ENCODE measurements around the gene PTPDC1.
A peak's percentile ranks its signal among the peaks of the same experiment; 100 is the strongest.

Gene PTPDC1

GRCh38 chr9:94149696-94150095 is 65.4 kb downstream of the PTPDC1 start:
- H3K4me3 ChIP-seq (replicated peaks; ENCODE audit: low read depth, low read length) = no peak overlapping the region
- TF ChIP-seq, protein P1, sequence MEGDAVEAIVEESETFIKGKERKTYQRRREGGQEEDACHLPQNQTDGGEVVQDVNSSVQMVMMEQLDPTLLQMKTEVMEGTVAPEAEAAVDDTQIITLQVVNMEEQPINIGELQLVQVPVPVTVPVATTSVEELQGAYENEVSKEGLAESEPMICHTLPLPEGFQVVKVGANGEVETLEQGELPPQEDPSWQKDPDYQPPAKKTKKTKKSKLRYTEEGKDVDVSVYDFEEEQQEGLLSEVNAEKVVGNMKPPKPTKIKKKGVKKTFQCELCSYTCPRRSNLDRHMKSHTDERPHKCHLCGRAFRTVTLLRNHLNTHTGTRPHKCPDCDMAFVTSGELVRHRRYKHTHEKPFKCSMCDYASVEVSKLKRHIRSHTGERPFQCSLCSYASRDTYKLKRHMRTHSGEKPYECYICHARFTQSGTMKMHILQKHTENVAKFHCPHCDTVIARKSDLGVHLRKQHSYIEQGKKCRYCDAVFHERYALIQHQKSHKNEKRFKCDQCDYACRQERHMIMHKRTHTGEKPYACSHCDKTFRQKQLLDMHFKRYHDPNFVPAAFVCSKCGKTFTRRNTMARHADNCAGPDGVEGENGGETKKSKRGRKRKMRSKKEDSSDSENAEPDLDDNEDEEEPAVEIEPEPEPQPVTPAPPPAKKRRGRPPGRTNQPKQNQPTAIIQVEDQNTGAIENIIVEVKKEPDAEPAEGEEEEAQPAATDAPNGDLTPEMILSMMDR (IDR thresholded peaks at IDR 0.05; ENCODE audit: low read length, missing control alignments) = no peak
- no peak for DNase-seq (ENCODE audit: low read depth)

DNA sequence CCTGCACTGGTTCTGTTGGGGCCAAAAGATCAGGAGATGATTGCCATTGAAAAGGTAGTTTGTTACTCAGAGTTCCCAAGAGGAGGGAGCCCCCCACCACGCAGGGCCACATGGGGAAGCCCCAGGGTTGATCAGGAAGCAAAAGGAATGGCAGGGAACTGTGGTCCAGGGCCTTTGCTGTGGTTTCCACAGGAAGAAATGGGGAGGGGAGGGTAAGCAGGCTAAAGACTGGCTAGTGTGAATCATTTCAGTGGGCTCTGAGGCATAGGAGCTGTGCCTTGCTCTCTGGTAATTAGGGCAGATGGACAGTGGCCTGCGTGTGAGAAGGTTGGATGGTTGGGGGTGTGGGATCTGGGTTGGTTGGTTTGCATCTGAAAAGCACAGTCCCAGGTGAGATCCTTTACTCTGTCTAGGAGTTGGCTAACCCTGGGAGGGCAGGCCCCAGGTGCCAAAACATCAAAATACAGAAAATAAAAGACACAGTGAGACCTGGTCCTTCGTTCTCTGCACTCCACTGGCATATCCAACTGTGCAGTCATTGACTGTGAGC is 66.1 kb downstream of the PTPDC1 start:
- DNase-seq (ENCODE audit: low read depth) = no peak
- no peak overlapping the region for H3K4me3 ChIP-seq (replicated peaks; ENCODE audit: low read depth, low read length)
- TF ChIP-seq, protein P1 (IDR thresholded peaks at IDR 0.05; ENCODE audit: low read length, missing control alignments) = no peak

DNA sequence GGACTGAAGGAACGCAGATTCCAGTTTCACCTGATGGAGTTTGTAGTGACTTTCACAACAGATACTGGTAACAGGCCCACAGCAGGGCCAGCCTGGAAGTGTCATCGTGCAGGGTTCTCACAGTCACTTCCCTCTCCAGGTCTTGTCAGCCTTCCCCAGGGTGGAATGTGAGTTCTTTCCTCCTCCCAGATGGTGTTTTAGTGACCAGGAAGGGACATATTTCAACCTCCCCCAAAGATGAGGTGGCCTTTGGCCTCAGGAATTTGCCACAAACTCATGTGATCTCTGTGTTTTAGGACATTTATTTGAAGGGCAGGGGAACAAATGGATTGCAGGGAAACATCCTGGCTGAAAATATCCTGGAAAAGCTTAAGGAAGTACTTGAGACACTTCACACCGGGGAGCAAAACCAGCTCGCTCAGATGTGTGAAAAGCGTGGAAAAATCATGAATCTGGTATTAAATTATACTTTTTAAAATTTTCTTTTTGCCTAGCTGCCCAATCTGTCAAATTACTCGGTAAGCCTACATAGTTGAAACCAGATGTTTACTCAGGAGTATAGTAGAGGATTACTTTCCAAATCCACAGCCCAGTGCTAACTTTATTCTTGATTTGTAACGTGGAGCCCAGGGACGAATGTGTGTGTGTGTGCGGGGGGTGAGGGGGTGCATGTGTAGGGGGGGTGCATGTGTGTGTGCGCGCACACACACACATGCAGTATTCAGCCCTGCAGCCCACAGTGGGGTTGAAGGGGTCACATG is 66.8 kb downstream of the PTPDC1 start:
- TF ChIP-seq, protein P1 (IDR thresholded peaks at IDR 0.05; ENCODE audit: low read length, missing control alignments) = no peak
- no peak for DNase-seq (ENCODE audit: low read depth)
- H3K4me3 ChIP-seq (replicated peaks; ENCODE audit: low read depth, low read length) = no peak overlapping the region

DNA sequence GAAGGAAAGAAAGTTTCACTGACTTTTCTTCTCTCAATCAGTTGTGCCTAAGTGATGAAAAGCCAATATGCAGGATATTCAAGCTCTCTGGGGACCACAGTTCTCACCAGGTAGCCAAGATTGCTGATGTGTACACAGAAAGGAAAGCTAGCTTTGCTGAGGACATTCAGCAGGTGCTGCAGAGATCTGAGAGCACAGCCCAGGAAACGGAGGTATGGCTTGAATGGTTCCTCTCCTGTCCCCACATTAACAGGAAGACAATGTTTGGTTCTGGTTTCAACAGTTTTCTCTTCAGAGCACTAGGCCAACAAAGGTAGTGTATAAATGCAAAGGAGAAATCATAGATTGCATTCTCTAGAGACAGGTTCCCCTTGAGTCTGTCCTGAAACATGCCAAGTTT is 69.6 kb downstream of the PTPDC1 start:
- TF ChIP-seq, protein P1 (IDR thresholded peaks at IDR 0.05; ENCODE audit: low read length, missing control alignments) = no peak
- DNase-seq (ENCODE audit: low read depth) = no peak
- no peak overlapping the region for H3K4me3 ChIP-seq (replicated peaks; ENCODE audit: low read depth, low read length)

DNA sequence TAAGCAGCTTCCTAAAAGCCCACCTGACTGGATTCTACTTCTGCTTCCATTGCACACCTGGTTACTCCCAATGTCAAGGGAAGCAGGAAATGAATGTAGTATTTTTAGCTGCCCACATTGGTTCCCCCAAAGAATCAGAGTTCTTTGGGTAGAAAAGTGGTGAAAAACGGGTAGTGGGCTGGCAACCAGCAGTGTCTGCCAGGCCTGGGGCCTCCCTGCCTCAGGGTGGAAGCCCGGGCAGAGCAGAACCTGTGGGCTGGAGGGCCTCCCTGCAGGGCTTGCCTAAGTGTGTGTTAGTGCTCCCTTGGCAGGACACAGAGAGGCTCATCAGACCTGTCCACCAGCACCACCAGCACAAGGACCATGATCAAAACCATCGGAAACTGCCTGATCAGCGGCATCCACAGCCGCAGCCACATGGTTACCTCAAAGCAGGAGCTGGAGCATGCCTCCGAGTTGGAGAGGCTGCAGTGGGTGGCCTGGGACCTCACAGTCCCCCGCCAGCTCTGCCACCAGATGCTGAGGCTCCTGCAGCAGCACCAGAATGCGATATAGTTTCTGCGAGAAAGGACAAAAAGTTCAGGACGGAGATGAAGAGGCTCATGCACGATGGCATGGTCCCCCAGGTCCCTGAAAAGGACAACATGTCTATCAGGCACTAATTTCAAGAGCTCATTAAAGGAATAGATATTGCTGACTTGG is 72.2 kb downstream of the PTPDC1 start:
- H3K4me3 ChIP-seq (replicated peaks; ENCODE audit: low read depth, low read length) = no peak overlapping the region
- TF ChIP-seq, protein P1 (IDR thresholded peaks at IDR 0.05; ENCODE audit: low read length, missing control alignments) = no peak
- DNase-seq (ENCODE audit: low read depth) = no peak

DNA sequence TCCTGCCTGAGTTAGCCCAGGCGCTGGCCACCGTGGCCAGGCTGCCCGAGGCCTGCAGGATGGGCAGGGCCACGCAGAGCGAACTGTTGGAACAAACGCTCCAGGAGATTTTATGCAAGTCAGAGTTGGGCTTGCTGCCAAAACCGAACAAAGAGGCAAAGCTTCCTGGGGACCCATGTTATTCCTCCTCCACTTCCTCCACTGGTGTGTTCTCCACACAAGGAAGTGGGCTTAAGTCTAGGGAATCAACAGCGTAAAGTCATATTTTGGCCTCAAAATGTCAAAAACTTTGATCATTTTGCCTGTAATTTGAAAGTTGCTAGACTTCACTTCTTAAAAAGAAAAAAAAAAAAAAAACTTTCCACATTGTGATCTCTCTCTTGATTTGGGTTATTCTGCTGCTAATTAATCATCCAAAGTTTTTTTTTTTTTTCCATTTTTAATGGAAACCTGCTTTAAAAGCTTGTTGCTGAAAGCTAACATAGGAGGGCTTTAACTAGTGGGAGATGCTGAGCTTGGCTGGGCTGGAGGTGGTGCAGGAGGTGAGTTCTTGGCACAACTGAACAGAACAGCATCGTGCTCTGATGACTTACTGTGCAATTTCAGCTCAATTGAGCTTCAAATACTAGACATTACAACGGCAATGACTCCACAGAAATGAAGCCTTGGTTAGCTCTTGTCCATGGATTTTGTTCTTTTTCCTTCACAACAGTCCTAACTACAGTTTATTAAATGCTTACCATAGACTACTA is 73.0 kb downstream of the PTPDC1 start:
- DNase-seq (ENCODE audit: low read depth) = peak; percentile 95
- TF ChIP-seq, protein P1 (IDR thresholded peaks at IDR 0.05; ENCODE audit: low read length, missing control alignments) = no peak
- no peak overlapping the region for H3K4me3 ChIP-seq (replicated peaks; ENCODE audit: low read depth, low read length)
